ENCODE results near the gene NDUFAF3.

- TF ChIP-seq CTCF (IDR thresholded peaks at IDR 0.05; ENCODE audit: insufficient read depth, low read length, poor library complexity, severe bottlenecking) (no peak), EZH2phosphoT487 (conservative IDR thresholded peaks at IDR 0.05; ENCODE audit: low read length) (no peak)
Observed at GRCh38 chr3:49009396-49009795, 12.5 kb upstream of the NDUFAF3 start.

Data from SU-DHL-6 (cell line).